ENCODE measurements around the gene TRAPPC3. TPM values are rescaled to one million over a fixed set of nuclear protein-coding genes. Genes with fewer than 3 reads are reported as not detected.

Gene TRAPPC3
- total and polyA plus RNA-seq, 2 experiments from 2014 or later: 45.6 to 55.9 TPM

DNA sequence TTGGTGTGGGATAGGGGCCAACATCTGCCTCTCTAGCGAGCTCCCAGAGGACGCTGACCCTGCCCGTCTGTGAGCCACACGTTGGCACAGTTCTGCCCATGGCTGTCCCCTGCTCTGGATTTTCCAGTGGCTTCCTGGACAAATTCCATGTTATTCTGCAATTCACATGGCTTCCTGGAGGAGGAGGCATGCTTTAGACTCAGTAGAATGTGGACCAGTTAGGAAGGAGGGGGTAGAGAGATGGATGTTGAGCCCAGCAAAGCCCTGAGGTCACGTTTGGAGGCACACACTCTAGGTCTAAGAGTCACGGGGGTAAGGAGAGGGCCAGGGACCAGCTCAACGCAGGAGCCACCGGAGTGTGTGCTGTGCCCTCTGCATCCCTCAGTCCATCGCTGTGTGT lies 36.5 kb downstream of the TRAPPC3 start:
- Histone ChIP-seq H3K27ac (ENCODE audit: low read depth) (no peak overlapping the region), H3K27me3 (ENCODE audit: insufficient read depth) (no peaks in the 10 kb centered on the region), H3K79me2 (replicated peaks; ENCODE audit: insufficient read depth) (no peaks in the 10 kb centered on the region), H3F3A (replicated peaks; ENCODE audit: low read depth) (no peaks in the 10 kb centered on the region), H2AFZ (no peak overlapping the region), H4K20me1 (replicated peaks; ENCODE audit: insufficient read depth) (no peaks in the 10 kb centered on the region), H3K9me2 (ENCODE audit: insufficient read depth) (no peaks in the 10 kb centered on the region), H3K36me3 (ENCODE audit: insufficient read depth) (no peaks in the 10 kb centered on the region), H3K4me3 (no peak overlapping the region), H3K4me1 (ENCODE audit: insufficient read depth) (no peaks in the 10 kb centered on the region), H3K4me2 (no peak overlapping the region)
- Mint-ChIP-seq H3K9me3 (no peaks in the 10 kb centered on the region), H3K27ac (no peak overlapping the region), H3K4me1 (no peaks in the 10 kb centered on the region; the same call in 2 of the 3 replicates), H3K36me3 (ENCODE audit: low read depth) (no peaks in the 10 kb centered on the region; the same call in 2 of the 3 replicates), H3K4me3 (no peak overlapping the region), H3K27me3 (ENCODE audit: insufficient read depth, low read depth, poor library complexity) (peaks cover 3% of the 10 kb centered on the region)
- ATAC-seq (no peak), DNase-seq (ENCODE audit: low spot score) (no peak)
- TF ChIP-seq CREB1 (CRISPR knock-in tag; IDR thresholded peaks at IDR 0.05; ENCODE audit: low read depth) (no peak), JUNB (IDR thresholded peaks at IDR 0.05; ENCODE audit: unreplicated experiment) (no peak), ZNF114 (CRISPR knock-in tag; IDR thresholded peaks at IDR 0.05) (no peak), ZNF331 (CRISPR knock-in tag; IDR thresholded peaks at IDR 0.05; ENCODE audit: low read depth) (no peak), EZH2 (IDR thresholded peaks at IDR 0.05; ENCODE audit: low read depth, unreplicated experiment) (no peak), POLR2AphosphoS5 (IDR thresholded peaks at IDR 0.05; ENCODE audit: low read depth) (no peak), NANOG (IDR thresholded peaks at IDR 0.05; ENCODE audit: borderline replicate concordance) (no peak), STAT1 (IDR thresholded peaks at IDR 0.05; ENCODE audit: unreplicated experiment) (no peak), EZH2phosphoT487 (IDR thresholded peaks at IDR 0.05; ENCODE audit: unreplicated experiment) (no peak)
- TF ChIP-seq, protein P1, sequence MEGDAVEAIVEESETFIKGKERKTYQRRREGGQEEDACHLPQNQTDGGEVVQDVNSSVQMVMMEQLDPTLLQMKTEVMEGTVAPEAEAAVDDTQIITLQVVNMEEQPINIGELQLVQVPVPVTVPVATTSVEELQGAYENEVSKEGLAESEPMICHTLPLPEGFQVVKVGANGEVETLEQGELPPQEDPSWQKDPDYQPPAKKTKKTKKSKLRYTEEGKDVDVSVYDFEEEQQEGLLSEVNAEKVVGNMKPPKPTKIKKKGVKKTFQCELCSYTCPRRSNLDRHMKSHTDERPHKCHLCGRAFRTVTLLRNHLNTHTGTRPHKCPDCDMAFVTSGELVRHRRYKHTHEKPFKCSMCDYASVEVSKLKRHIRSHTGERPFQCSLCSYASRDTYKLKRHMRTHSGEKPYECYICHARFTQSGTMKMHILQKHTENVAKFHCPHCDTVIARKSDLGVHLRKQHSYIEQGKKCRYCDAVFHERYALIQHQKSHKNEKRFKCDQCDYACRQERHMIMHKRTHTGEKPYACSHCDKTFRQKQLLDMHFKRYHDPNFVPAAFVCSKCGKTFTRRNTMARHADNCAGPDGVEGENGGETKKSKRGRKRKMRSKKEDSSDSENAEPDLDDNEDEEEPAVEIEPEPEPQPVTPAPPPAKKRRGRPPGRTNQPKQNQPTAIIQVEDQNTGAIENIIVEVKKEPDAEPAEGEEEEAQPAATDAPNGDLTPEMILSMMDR (conservative IDR thresholded peaks at IDR 0.05; ENCODE audit: low read depth in 2 of 2): no peak
- TF ChIP-seq, protein P2, sequence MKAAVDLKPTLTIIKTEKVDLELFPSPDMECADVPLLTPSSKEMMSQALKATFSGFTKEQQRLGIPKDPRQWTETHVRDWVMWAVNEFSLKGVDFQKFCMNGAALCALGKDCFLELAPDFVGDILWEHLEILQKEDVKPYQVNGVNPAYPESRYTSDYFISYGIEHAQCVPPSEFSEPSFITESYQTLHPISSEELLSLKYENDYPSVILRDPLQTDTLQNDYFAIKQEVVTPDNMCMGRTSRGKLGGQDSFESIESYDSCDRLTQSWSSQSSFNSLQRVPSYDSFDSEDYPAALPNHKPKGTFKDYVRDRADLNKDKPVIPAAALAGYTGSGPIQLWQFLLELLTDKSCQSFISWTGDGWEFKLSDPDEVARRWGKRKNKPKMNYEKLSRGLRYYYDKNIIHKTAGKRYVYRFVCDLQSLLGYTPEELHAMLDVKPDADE (IDR thresholded peaks at IDR 0.05): no peak
- TF ChIP-seq, protein P3, sequence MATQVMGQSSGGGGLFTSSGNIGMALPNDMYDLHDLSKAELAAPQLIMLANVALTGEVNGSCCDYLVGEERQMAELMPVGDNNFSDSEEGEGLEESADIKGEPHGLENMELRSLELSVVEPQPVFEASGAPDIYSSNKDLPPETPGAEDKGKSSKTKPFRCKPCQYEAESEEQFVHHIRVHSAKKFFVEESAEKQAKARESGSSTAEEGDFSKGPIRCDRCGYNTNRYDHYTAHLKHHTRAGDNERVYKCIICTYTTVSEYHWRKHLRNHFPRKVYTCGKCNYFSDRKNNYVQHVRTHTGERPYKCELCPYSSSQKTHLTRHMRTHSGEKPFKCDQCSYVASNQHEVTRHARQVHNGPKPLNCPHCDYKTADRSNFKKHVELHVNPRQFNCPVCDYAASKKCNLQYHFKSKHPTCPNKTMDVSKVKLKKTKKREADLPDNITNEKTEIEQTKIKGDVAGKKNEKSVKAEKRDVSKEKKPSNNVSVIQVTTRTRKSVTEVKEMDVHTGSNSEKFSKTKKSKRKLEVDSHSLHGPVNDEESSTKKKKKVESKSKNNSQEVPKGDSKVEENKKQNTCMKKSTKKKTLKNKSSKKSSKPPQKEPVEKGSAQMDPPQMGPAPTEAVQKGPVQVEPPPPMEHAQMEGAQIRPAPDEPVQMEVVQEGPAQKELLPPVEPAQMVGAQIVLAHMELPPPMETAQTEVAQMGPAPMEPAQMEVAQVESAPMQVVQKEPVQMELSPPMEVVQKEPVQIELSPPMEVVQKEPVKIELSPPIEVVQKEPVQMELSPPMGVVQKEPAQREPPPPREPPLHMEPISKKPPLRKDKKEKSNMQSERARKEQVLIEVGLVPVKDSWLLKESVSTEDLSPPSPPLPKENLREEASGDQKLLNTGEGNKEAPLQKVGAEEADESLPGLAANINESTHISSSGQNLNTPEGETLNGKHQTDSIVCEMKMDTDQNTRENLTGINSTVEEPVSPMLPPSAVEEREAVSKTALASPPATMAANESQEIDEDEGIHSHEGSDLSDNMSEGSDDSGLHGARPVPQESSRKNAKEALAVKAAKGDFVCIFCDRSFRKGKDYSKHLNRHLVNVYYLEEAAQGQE (IDR thresholded peaks at IDR 0.05; ENCODE audit: unreplicated experiment): no peak
- TF ChIP-seq, protein P4, sequence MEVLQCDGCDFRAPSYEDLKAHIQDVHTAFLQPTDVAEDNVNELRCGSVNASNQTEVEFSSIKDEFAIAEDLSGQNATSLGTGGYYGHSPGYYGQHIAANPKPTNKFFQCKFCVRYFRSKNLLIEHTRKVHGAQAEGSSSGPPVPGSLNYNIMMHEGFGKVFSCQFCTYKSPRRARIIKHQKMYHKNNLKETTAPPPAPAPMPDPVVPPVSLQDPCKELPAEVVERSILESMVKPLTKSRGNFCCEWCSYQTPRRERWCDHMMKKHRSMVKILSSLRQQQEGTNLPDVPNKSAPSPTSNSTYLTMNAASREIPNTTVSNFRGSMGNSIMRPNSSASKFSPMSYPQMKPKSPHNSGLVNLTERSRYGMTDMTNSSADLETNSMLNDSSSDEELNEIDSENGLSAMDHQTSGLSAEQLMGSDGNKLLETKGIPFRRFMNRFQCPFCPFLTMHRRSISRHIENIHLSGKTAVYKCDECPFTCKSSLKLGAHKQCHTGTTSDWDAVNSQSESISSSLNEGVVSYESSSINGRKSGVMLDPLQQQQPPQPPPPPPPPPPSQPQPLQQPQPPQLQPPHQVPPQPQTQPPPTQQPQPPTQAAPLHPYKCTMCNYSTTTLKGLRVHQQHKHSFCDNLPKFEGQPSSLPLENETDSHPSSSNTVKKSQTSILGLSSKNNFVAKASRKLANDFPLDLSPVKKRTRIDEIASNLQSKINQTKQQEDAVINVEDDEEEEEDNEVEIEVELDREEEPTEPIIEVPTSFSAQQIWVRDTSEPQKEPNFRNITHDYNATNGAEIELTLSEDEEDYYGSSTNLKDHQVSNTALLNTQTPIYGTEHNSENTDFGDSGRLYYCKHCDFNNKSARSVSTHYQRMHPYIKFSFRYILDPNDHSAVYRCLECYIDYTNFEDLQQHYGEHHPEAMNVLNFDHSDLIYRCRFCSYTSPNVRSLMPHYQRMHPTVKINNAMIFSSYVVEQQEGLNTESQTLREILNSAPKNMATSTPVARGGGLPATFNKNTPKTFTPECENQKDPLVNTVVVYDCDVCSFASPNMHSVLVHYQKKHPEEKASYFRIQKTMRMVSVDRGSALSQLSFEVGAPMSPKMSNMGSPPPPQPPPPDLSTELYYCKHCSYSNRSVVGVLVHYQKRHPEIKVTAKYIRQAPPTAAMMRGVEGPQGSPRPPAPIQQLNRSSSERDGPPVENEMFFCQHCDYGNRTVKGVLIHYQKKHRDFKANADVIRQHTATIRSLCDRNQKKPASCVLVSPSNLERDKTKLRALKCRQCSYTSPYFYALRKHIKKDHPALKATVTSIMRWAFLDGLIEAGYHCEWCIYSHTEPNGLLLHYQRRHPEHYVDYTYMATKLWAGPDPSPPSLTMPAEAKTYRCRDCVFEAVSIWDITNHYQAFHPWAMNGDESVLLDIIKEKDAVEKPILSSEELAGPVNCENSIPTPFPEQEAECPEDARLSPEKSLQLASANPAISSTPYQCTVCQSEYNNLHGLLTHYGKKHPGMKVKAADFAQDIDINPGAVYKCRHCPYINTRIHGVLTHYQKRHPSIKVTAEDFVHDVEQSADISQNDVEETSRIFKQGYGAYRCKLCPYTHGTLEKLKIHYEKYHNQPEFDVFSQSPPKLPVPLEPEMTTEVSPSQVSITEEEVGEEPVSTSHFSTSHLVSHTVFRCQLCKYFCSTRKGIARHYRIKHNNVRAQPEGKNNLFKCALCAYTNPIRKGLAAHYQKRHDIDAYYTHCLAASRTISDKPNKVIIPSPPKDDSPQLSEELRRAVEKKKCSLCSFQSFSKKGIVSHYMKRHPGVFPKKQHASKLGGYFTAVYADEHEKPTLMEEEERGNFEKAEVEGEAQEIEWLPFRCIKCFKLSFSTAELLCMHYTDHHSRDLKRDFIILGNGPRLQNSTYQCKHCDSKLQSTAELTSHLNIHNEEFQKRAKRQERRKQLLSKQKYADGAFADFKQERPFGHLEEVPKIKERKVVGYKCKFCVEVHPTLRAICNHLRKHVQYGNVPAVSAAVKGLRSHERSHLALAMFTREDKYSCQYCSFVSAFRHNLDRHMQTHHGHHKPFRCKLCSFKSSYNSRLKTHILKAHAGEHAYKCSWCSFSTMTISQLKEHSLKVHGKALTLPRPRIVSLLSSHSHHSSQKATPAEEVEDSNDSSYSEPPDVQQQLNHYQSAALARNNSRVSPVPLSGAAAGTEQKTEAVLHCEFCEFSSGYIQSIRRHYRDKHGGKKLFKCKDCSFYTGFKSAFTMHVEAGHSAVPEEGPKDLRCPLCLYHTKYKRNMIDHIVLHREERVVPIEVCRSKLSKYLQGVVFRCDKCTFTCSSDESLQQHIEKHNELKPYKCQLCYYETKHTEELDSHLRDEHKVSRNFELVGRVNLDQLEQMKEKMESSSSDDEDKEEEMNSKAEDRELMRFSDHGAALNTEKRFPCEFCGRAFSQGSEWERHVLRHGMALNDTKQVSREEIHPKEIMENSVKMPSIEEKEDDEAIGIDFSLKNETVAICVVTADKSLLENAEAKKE (CRISPR knock-in tag; IDR thresholded peaks at IDR 0.05): no peak
